DOHH2 (cell line): ENCODE data around the gene TMCO1.

Experiments
- EZH2phosphoT487 ChIP-seq: fragments of 200-600 bp; sonication (generic); IDR thresholded peaks from 2 replicates; pipeline ENCODE4 v1.6.1; 2017; ENCODE audit warnings: borderline replicate concordance, mild to moderate bottlenecking, antibody characterized with exemption, low read length, moderate library complexity, mixed read lengths
- TF ChIP-seq, protein P1 (sequence below): fragments of 200-600 bp; sonication (generic); IDR thresholded peaks from one replicate; pipeline ENCODE4 v1.5.1; 2014; ENCODE audit warnings: antibody characterized with exemption, mild to moderate bottlenecking, low read depth, low read length; ENCODE audit not compliant: poor library complexity, severe bottlenecking

DNA sequence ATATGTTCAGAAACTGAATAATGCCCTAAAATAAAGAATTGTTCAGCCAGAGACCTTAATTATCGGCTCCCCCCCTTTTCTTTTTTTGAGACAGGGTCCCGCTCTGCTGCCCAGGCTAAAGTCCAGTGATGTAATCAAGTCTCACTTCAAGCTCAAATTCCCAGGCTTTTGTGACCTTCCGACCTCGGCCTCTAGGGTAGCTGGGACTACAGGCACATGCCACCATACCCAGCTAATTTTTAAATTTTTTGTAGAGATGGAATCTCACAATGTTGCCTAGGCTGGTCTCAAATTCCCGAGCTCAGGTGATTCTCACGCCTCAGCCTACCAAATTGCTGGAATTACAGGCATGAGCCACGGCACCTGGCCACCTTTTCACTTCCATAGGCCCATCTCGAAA, 26.5 kb downstream of the TMCO1 start:
- TF ChIP-seq, protein P1, sequence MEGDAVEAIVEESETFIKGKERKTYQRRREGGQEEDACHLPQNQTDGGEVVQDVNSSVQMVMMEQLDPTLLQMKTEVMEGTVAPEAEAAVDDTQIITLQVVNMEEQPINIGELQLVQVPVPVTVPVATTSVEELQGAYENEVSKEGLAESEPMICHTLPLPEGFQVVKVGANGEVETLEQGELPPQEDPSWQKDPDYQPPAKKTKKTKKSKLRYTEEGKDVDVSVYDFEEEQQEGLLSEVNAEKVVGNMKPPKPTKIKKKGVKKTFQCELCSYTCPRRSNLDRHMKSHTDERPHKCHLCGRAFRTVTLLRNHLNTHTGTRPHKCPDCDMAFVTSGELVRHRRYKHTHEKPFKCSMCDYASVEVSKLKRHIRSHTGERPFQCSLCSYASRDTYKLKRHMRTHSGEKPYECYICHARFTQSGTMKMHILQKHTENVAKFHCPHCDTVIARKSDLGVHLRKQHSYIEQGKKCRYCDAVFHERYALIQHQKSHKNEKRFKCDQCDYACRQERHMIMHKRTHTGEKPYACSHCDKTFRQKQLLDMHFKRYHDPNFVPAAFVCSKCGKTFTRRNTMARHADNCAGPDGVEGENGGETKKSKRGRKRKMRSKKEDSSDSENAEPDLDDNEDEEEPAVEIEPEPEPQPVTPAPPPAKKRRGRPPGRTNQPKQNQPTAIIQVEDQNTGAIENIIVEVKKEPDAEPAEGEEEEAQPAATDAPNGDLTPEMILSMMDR = no peak
- TF ChIP-seq EZH2phosphoT487 = no peak
